Smooth muscle cell (in vitro differentiated cells): ENCODE data around the gene TENT4B. TPM values are rescaled to one million over a fixed set of nuclear protein-coding genes. Genes with fewer than 3 reads are reported as not detected.
A peak's percentile ranks its signal among the peaks of the same experiment; 100 is the strongest.

Source experiments
- DNase-seq: peaks from one replicate; lab custom pipeline; 2025; ENCODE audit not compliant: unreplicated experiment; lab: John Stamatoyannopoulos, UW
- H2AFZ ChIP-seq: fragments of 200-600 bp; sonication (generic); 2 replicates; pipeline ENCODE4 v1.6.0; 2016; ENCODE audit warnings: antibody characterized with exemption, low read depth, mild to moderate bottlenecking
- H3F3A ChIP-seq: fragments of 200-600 bp; sonication (generic); 2 replicates; pipeline ENCODE4 v1.6.0; 2017; ENCODE audit warnings: antibody characterized with exemption, low read depth
- H3K27ac ChIP-seq: fragments of 200-600 bp; sonication (generic); 2 replicates; pipeline ENCODE4 v1.5.1; 2016; ENCODE audit warnings: low read depth, mild to moderate bottlenecking
- H3K27me3 ChIP-seq: fragments of 200-600 bp; sonication (generic); 2 replicates; pipeline ENCODE4 v1.6.1; 2016; ENCODE audit warnings: low read depth, mild to moderate bottlenecking
- H3K36me3 ChIP-seq: fragments of 200-600 bp; sonication (generic); 2 replicates; pipeline ENCODE4 v1.5.1; 2016; ENCODE audit warnings: low read depth
- H3K4me1 ChIP-seq: fragments of 200-600 bp; sonication (generic); 2 replicates; pipeline ENCODE4 v1.5.1; 2016; ENCODE audit warnings: low read depth
- H3K4me2 ChIP-seq: fragments of 200-600 bp; sonication (generic); 2 replicates; pipeline ENCODE4 v1.6.0; 2016; ENCODE audit warnings: mild to moderate bottlenecking
- H3K4me3 ChIP-seq: fragments of 200-600 bp; sonication (generic); 2 replicates; pipeline ENCODE4 v1.5.1; 2016; ENCODE audit warnings: mild to moderate bottlenecking
- H3K79me2 ChIP-seq: fragments of 200-600 bp; sonication (generic); 2 replicates; pipeline ENCODE4 v1.6.0; 2016; ENCODE audit warnings: low read depth, mild to moderate bottlenecking
- H3K9ac ChIP-seq: fragments of 200-600 bp; sonication (generic); 2 replicates; pipeline ENCODE4 v1.6.0; 2016; ENCODE audit warnings: low read depth
- H3K9me3 ChIP-seq: fragments of 200-600 bp; sonication (generic); replicated peaks from 2 replicates; pipeline ENCODE4 v1.5.1; 2016; ENCODE audit warnings: low read depth
- H4K20me1 ChIP-seq: fragments of 200-600 bp; sonication (generic); 2 replicates; pipeline ENCODE4 v1.6.0; 2016; ENCODE audit warnings: low read depth
- CTCF ChIP-seq: fragments of 200-600 bp; sonication (generic); IDR thresholded peaks from 2 replicates; pipeline ENCODE4 v1.5.1; 2017; ENCODE audit warnings: borderline replicate concordance, mild to moderate bottlenecking, antibody characterized with exemption; ENCODE audit not compliant: insufficient read depth, poor library complexity, severe bottlenecking
- WGBS: methylation state at CpG from one replicate; pipeline ENCODE4 v1.1.7; 2016; ENCODE audit warnings: low lambda C conversion rate; 5-methylcytosine and 5-hydroxymethylcytosine counted together
- polyA plus RNA-seq: library from polyadenylated mRNA; unstranded; fragments of >200 nt; fragmentation: Nextera tagmentation; extraction: Ambion mirVana; gene quantifications from 2 replicates; pipeline ENCODE4 v1.2.1, GENCODE V29; 2016
- total RNA-seq: library from RNA; depleted of rRNA; stranded (reverse); fragments of >200 nt; gene quantifications from 2 replicates; pipeline ENCODE4 v1.2.3, GENCODE V29; 2014

The TENT4B gene
- total and polyA plus RNA-seq, 2 experiments from 2014 or later: 2.6 to 8.8 TPM

DNA sequence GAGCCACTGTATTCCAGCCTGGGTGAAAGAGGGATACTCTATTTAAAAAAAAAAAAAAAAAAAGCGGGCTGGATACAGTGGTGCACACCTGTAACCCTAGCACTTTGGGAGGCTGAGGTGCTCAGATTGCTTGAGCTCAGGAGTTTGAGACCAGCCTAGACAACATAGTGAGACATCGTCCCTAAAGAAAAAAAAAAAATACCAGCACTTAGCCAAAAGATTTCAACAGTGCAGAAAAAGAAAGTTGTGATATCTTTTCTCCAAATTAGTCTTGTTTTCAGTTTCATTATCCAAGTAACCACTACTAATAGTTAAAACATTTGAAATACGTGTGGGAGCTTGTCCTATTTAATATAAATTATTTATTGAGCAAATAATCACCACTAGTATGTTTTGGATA, 48.7 kb downstream of the TENT4B start:
- DNase-seq: no peak
- peak overlapping the region; percentile 98 for H3K27ac ChIP-seq
- peak overlapping the region; percentile 82 for H3K9ac ChIP-seq
- H2AFZ ChIP-seq: no peak overlapping the region
- H3K4me3 ChIP-seq: no peak overlapping the region
- H3K4me1 ChIP-seq: peaks cover 17% of the 10 kb centered on the region
- H4K20me1 ChIP-seq: peaks cover 2% of the 10 kb centered on the region
- H3K4me2 ChIP-seq: peak overlapping the region; percentile 69
- no peak for TF ChIP-seq CTCF
- H3K79me2 ChIP-seq: peaks cover 46% of the 10 kb centered on the region
- no peaks in the 10 kb centered on the region for H3K9me3 ChIP-seq
- no peaks in the 10 kb centered on the region for H3K36me3 ChIP-seq
- WGBS: 93% methylated on average over 3 of the region's 3 CpGs
- peaks cover 14% of the 10 kb centered on the region for H3F3A ChIP-seq
- H3K27me3 ChIP-seq: no peaks in the 10 kb centered on the region

- no peak for TF ChIP-seq CTCF
- no peak for DNase-seq
- Histone ChIP-seq H3K4me3 (peak overlapping the region; percentile 31), H3K36me3 (no peaks in the 10 kb centered on the region), H3K79me2 (peaks cover 51% of the 10 kb centered on the region), H3F3A (peaks cover 14% of the 10 kb centered on the region), H3K4me2 (peak overlapping the region; percentile 69), H3K27ac (peak overlapping the region; percentile 98), H2AFZ (peak overlapping the region; percentile 23), H4K20me1 (no peaks in the 10 kb centered on the region), H3K4me1 (peaks cover 17% of the 10 kb centered on the region), H3K27me3 (no peaks in the 10 kb centered on the region), H3K9me3 (no peaks in the 10 kb centered on the region), H3K9ac (peak overlapping the region; percentile 82)
- WGBS: 30% methylated on average over 5 of the region's 5 CpGs
Measured at GRCh38 chr16:50202926-50203624, 50.0 kb downstream of the TENT4B start.

DNA sequence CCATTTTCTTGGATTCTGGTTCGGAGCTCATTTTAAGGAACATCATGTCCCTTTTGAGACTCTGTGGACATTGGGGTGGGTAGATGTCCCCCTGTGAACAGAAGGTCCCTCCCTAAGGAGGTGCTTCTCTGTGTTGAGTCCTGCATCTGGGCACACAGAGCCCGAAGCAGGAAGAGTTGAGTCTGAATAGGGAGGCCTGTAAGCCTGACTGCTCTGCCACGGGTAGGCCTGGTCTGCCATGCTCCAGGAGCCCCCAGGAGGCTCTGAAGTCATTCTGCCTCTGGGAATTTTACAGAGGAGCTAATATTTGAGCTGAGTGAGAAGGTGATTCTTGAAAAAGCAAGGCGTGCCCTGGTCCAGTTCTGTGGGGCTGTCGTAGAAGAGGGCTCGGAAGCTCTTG, 50.6 kb downstream of the TENT4B start:
- Histone ChIP-seq H3K27ac (peak overlapping the region; percentile 98), H3F3A (peaks cover 14% of the 10 kb centered on the region), H3K79me2 (peaks cover 49% of the 10 kb centered on the region), H3K27me3 (no peaks in the 10 kb centered on the region), H3K9ac (peak overlapping the region; percentile 78), H2AFZ (no peak overlapping the region), H3K4me1 (peaks cover 17% of the 10 kb centered on the region), H3K4me3 (peak overlapping the region; percentile 9), H4K20me1 (no peaks in the 10 kb centered on the region), H3K36me3 (no peaks in the 10 kb centered on the region), H3K4me2 (peak overlapping the region; percentile 69), H3K9me3 (no peaks in the 10 kb centered on the region)
- DNase-seq: no peak
- 84% methylated on average over 6 of the region's 6 CpGs for WGBS
- TF ChIP-seq CTCF: no peak

GRCh38 chr16:50204453-50205108, 51.5 kb downstream of the TENT4B start:
- H3K27ac ChIP-seq: peak overlapping the region; percentile 98
- H3K4me2 ChIP-seq: peak overlapping the region; percentile 8
- H3K4me1 ChIP-seq: peaks cover 17% of the 10 kb centered on the region
- no peaks in the 10 kb centered on the region for H3K27me3 ChIP-seq
- H4K20me1 ChIP-seq: no peaks in the 10 kb centered on the region
- no peak overlapping the region for H3K9ac ChIP-seq
- WGBS: 67% methylated on average over 6 of the region's 6 CpGs
- H3K4me3 ChIP-seq: no peak overlapping the region
- no peak for TF ChIP-seq CTCF
- H2AFZ ChIP-seq: no peak overlapping the region
- peaks cover 40% of the 10 kb centered on the region for H3K79me2 ChIP-seq
- H3K36me3 ChIP-seq: no peaks in the 10 kb centered on the region
- H3F3A ChIP-seq: peaks cover 14% of the 10 kb centered on the region
- H3K9me3 ChIP-seq: no peaks in the 10 kb centered on the region
- DNase-seq: no peak
